NCI-H146 treated with DMSO at 0.1 percent for 48 hours (cell line): ENCODE results near the gene AOPEP.
"Not testable (repeated sequence)": the region's sequence is repeated elsewhere in the genome, so short reads cannot be mapped to it uniquely, and the experiment has no call there.

Experiments used
- DNase-seq: peaks from one replicate; lab custom pipeline; 2025; ENCODE audit not compliant: unreplicated experiment; lab: John Stamatoyannopoulos, UW

The AOPEP gene

GRCh38 chr9:94950579-94951323 lies 224.3 kb downstream of the AOPEP start:
- DNase-seq: no peak

GRCh38 chr9:94951324-94952135 lies 225.0 kb downstream of the AOPEP start:
- no peak for DNase-seq

DNA sequence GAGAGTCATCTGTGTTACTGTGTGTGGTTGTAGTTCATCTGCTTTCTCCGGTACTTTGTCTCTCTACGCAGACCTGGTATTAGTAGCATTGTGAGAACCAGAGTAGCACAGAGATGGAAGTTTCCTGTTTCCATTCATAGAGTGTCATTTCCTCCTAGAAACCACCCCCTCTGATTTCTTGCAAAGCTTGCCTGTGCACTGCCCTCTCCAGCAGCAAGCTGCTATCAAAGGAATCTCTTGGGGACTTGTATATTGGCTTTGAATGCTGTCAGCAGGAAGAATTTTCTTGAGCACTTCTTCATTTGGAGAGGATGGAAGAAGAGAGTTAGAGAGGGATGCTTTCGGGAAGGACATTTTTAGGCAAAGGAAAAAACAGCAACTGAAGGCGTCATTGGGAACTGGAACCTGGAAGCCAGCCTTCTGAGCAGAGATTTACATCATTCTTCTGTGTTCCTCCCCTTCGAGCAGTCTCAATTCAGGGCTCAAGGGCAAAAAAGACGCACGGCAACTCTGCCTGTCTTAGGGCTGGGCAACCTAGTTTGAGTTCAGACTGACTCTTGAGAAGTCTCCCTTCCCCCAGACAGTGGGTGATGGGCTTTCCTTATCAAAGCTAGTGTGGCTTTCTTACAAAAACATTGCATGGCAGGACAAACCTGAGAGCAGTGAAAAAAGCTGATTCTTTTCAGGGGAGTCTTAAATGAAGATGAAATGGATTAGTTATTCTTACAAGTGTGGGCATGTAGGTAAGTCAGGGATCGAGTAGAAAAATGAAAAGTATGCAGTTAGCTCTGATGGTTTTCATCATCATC lies 226.3 kb downstream of the AOPEP start:
- DNase-seq: no peak

DNA sequence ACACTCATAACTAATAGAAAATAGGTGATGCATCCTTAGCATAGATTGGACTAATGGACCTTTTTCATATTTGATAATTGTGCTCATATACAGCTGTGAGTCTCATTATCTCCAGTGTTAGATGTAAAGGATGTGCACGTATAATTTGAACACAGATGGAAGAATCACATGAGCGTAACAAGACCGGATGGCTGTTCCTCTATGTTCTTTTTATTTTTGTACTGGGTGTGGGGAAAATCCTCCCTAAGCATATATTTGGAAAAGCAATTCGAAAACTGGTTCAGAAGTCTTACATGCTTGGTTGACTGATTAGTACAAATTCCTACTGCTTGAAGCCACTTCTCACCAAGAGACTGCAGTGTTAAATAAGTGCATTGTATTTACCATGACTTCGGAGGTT lies 230.2 kb downstream of the AOPEP start:
- no peak for DNase-seq

DNA sequence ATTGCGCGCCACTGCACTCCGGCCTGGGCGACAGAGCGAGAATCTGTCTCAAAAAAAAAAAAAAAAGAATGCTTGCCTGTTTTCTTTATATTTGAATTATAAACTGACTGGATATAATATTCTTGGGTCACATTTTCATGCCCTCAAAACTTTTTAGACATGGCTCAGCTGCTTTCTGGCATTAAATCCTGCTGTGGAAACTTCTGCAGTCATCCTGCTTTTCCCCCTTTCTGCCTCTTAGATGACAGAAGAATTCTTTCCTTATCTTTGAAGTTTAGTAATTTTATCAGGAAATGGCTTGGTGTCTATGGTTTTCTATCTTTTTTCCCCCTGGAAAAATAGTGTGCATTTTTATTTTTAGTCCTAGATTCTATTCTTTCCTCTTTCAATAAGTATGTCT lies 234.5 kb downstream of the AOPEP start:
- DNase-seq: no peak

- no peak for DNase-seq
These were observed 235.4 kb downstream of the AOPEP start for GRCh38 chr9:94961870-94962269.

DNA sequence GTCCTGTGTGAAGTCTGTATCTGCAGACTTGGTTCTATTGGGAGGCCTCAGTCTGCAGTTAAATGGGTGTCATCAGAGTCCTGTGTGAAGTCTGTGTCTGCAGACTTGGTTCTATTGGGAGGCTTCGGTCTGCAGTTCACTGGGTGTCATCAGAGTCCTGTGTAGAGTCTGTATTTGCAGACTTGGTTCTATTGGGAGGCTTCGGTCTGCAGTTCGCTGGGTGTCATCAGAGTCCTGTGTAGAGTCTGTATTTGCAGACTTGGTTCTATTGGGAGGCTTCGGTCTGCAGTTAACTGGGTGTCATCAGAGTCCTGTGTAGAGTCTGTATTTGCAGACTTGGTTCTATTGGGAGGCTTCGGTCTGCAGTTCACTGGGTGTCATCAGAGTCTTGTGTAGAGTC lies 239.1 kb downstream of the AOPEP start:
- not testable (repeated sequence) for DNase-seq

DNA sequence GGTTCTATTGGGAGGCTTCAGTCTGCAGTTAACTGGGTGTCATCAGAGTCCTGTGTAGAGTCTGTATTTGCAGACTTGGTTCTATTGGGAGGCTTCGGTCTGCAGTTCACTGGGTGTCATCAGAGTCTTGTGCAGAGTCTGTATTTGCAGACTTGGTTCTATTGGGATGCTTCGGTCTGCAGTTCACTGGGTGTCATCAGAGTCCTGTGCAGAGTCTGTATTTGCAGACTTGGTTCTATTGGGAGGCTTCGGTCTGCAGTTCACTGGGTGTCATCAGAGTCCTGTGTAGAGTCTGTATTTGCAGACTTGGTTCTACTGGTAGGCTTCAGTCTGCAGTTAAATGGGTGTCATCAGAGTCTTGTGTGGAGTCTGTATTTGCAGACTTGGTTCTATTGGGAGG lies 239.5 kb downstream of the AOPEP start:
- DNase-seq: not testable (repeated sequence)

- DNase-seq: no peak
These were observed 241.0 kb downstream of the AOPEP start for GRCh38 chr9:94967482-94967881.

DNA sequence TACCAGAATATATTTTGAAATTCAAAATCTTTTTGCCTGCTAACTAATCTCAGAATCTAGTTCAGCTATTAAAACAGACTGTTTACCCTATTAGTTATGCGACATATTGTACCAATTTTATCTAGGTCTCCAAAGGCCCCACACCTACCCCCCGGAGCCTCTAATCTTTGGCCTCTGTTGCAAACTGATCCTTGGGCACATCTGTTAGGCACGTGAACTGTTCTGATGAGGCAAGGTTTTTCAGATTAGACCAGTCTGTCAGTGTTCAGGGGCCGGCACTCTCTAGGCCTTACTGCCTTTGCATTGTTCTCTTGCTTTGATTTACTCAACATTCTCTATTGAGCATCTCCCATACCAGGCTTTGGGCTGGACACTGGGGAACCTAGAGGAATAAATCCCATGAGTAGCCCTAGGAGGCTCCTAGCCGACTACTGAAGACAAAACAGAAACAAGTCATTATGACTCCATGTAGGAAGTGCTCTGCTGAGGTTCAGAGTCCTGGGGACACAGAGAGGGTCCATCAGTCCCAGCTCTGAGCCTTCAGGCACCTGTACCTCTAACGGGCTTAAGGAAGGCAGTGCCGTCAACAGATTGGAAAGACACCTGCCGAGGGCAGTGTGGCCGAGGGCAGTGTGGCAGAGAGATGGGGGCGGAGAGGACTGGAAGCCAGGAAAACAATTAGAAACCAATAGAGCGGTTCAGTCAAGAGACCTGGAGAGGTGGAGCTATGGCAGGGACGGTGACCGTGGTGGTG lies 245.1 kb downstream of the AOPEP start:
- DNase-seq: no peak

DNA sequence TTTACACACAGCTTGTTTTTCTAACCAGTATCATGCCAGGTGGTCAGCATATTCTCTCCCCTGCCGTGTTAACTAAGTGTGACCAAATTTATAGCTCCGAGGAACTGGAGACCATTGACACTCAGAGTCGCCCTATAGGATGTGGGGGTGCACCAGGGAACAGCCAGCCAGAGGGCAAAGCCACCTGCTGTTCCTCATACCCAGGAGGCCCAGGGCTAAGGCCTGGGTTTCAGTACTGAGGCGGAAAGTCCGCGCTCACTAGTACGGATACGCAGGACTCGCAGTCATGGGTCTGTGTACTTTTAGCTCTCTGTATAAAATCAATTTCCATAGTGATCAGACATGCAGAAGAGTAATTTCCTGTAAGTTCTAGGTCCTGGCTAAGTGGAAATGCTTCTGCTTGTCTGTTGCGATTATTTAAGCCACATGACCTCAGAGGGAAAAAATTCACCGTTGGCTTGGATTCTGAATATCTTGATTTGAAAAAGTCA lies 247.0 kb downstream of the AOPEP start:
- DNase-seq: no peak

DNA sequence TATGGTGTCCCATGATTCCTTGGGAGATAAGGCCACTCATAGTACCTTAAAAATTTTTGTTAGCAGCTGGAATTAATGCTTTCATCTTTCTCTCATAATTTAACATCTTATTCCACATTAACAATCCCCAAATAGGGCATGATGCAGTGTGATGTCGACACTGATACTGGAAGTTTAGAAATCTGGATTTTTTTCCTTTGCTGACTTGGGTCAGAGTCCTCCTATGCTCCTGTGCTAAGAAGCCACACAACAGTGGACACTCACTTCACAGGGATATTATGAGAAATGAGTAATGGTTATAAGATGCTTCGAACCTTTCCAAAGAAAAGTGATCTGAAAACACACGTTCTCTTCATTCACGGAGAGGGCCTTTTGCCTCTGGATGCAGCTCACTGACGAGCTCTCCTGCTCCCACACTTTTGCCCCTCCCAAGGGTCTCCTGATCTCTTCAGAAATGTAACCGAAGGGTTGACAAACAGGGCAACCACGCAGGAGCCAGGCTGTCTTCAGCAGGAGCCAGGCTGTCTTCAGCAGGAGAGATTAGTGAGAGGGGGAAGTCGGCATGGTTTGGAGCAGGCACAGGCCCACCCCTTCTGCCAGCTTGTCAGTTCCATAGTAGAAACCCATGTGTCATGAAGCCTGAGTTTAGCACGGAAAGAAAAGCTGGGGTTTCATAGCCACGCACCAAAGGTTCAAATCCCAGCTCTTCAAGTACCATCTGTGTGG lies 247.8 kb downstream of the AOPEP start:
- DNase-seq: no peak

GRCh38 chr9:94975480-94975879 lies 249.0 kb downstream of the AOPEP start:
- no peak for DNase-seq

GRCh38 chr9:94976077-94976476 lies 249.6 kb downstream of the AOPEP start:
- DNase-seq: no peak

GRCh38 chr9:94977416-94977815 lies 250.9 kb downstream of the AOPEP start:
- DNase-seq: no peak

DNA sequence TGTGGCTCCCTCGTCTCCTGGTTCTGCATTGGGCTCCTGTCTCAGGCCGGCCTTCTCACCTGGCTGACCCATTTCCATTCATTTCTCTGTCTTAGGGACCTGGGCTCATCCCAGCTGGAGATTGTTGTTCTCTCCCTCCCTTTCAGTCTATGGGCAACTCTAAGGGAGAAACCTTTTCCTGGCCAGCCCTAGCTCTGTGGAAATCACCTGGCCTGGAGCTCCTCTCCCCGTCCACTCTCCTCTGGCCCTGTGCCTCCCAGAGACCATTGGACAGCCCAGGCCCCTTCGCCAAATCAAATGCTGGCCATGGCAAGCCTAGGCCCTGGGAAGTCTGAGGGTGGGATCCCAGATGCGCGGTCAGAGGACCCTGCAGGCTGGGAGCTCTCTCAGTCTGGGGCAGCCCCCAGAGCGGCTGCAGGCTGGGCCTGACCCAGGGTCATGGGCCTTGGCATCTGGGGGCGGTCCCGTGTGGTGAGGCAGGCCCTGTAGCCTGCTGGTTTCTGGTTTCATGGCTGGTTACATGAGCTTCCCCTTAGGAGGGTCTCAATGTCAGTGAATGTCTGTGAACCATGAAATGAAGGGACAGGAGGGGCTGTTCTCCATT lies 253.5 kb downstream of the AOPEP start:
- no peak for DNase-seq

GRCh38 chr9:94980947-94981722 lies 254.6 kb downstream of the AOPEP start:
- no peak for DNase-seq

DNA sequence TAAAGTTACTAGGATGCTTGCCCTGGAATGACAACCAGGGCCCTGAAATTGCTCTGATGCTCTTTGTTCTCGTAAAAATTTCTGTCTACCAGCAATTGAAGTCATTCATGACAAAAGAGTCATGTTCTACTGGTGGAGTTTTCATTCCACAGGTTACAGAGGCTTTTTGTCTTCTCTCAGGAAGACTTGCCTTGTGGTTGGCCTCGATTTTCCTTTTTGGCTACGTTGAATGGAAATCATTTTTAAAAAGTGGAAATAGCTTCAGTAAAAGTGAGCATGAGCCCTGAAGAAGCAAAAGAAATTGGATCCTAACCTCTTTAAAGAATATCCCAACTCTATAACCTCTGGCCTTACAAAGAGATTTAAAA lies 255.2 kb downstream of the AOPEP start:
- DNase-seq: no peak

DNA sequence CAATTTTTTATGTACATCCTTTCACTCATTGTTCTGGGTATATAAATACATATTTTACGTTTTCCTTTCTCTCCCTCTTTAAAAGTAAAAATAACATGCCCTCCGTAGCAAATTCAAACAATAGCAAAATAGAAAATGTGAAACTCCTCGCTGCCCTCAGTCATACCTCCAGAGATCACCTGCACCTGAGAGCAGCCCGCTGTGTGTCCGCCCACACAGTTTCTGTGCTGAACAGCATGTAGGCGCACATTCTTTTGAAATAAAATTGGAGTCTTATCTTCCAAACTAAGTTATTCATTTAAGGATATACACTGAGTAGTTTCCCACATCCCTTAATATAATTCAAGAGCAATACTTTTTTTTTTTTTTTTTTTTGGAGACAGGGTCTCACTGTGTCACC lies 255.7 kb downstream of the AOPEP start:
- no peak for DNase-seq
